C4-2B (cell line): Measurements from ENCODE around the gene ALDH3A2.

Experiments used
- CTCF ChIP-seq: fragments of 450-650 bp; conservative IDR thresholded peaks from 2 replicates; pipeline ENCODE4 v1.5.1; 2017; ENCODE audit warnings: mild to moderate bottlenecking
- ZFX ChIP-seq: fragments of 450-650 bp; IDR thresholded peaks from 2 replicates; pipeline ENCODE4 v1.6.1; 2017

- TF ChIP-seq CTCF, result no peak
- TF ChIP-seq ZFX, result no peak
These were observed 6.7 kb upstream of the ALDH3A2 start for GRCh38 chr17:19641687-19642372.
